OCI-M2 (cell line): ENCODE measurements around the gene PAK6.

Experiments used
- DNase-seq: peaks from one replicate; lab custom pipeline; 2025; ENCODE audit not compliant: unreplicated experiment; lab: John Stamatoyannopoulos, UW

The PAK6 gene

GRCh38 chr15:40309344-40309862 is 70.5 kb downstream of the PAK6 start:
- no peak for DNase-seq

- no peak for DNase-seq
Measured at GRCh38 chr15:40310001-40310959, 71.4 kb downstream of the PAK6 start.

GRCh38 chr15:40310993-40311392 is 72.1 kb downstream of the PAK6 start:
- no peak for DNase-seq

GRCh38 chr15:40312370-40313158 is 73.7 kb downstream of the PAK6 start:
- DNase-seq = no peak

GRCh38 chr15:40313531-40314398 is 74.9 kb downstream of the PAK6 start:
- no peak for DNase-seq

GRCh38 chr15:40314723-40315276 is 75.9 kb downstream of the PAK6 start:
- DNase-seq = no peak

- DNase-seq = no peak
Measured at GRCh38 chr15:40316931-40317330, 78.1 kb downstream of the PAK6 start.

GRCh38 chr15:40317580-40317979 is 78.7 kb downstream of the PAK6 start:
- no peak for DNase-seq

- no peak for DNase-seq
Measured at GRCh38 chr15:40320409-40320808, 81.5 kb downstream of the PAK6 start.

- DNase-seq = no peak
Measured at GRCh38 chr15:40320931-40321371, 82.1 kb downstream of the PAK6 start.

GRCh38 chr15:40322531-40323238 is 83.8 kb downstream of the PAK6 start:
- no peak for DNase-seq

- DNase-seq = peak; percentile 54
Measured at GRCh38 chr15:40323239-40323952, 84.5 kb downstream of the PAK6 start, which contains the start of gene INAFM2. INAFM2 (plus strand) TSS chr15:40323692; CDS start chr15:40324056, 364 bp downstream.

GRCh38 chr15:40323953-40324937 is 85.4 kb downstream of the PAK6 start:
- no peak for DNase-seq

GRCh38 chr15:40325188-40325587 is 86.3 kb downstream of the PAK6 start:
- DNase-seq = no peak

GRCh38 chr15:40325700-40326099 is 86.8 kb downstream of the PAK6 start:
- DNase-seq = no peak
